Upper lobe of left lung (tissue), 6 donors: ENCODE results near the gene DNAJC25. TPM values are rescaled to one million over a fixed set of nuclear protein-coding genes. Genes with fewer than 3 reads are reported as not detected.
A peak's percentile ranks its signal among the peaks of the same experiment; 100 is the strongest.

ENCODE experiments used
- ATAC-seq, 2 donors: fragments of 200-7000 bp; cut with Tn5 transposase; one replicate each; pipeline ENCODE4 v1.9.1; 2022; ENCODE audit warnings: mild to moderate bottlenecking in 2 of 2, moderate library complexity in 2 of 2; ENCODE audit not compliant: low FRiP score in 2 of 2
- DNase-seq, 2 donors: peaks; one replicate each; pipeline ENCODE4 v3.0.0-alpha.2; 2019 to 2020
- H3K27ac ChIP-seq, 4 donors: fragments of 200-600 bp; sonication (generic); one replicate each; pipeline ENCODE4 v1.5.1; 2016 to 2019
- H3K27me3 ChIP-seq, 4 donors: fragments of 200-600 bp; sonication (generic); one replicate each; pipeline ENCODE4 v1.5.1; 2017 to 2019
- H3K36me3 ChIP-seq, 4 donors: fragments of 200-600 bp; sonication (generic); one replicate each; pipeline ENCODE4 v1.5.1; 2016 to 2019
- H3K4me1 ChIP-seq, 4 donors: fragments of 200-600 bp; sonication (generic); one replicate each; pipeline ENCODE4 v1.5.1; 2018 to 2019
- H3K4me3 ChIP-seq, 4 donors: fragments of 200-600 bp; sonication (generic); one replicate each; pipeline ENCODE4 v1.5.1; 2017 to 2019; ENCODE audit warnings: mild to moderate bottlenecking in 2 of 4, moderate library complexity in 1 of 4
- H3K9me3 ChIP-seq, 4 donors: fragments of 200-600 bp; sonication (generic); one replicate each; pipeline ENCODE4 v1.5.1; 2018 to 2019
- CTCF ChIP-seq, 6 experiments: fragments of 450-650 bp in 4 of 6; fragments of 200-600 bp in 2 of 6; sonication (generic) in 2 of 6; IDR thresholded peaks; one replicate each; pipeline ENCODE4 v1.5.1; 2016 to 2019; ENCODE audit warnings: antibody characterized with exemption in 6 of 6
- EP300 ChIP-seq, 4 donors: sonication (generic); formaldehyde crosslinking; IDR thresholded peaks; one replicate each; pipeline ENCODE4 v1.5.1; 2017; ENCODE audit warnings: antibody characterized with exemption in 4 of 4, control low read depth in 2 of 4
- POLR2A ChIP-seq, 4 donors: fragments of 450-650 bp; IDR thresholded peaks; one replicate each; pipeline ENCODE4 v1.5.1; 2016 to 2017; ENCODE audit warnings: antibody characterized with exemption in 4 of 4, mild to moderate bottlenecking in 2 of 4
- POLR2AphosphoS5 ChIP-seq, 2 donors: sonication (generic); formaldehyde crosslinking; IDR thresholded peaks; one replicate each; pipeline ENCODE4 v1.5.1; 2017; ENCODE audit warnings: antibody characterized with exemption in 2 of 2
- WGBS, 2 donors: methylation state at CpG; one replicate each; pipeline ENCODE4 v1.1.5; 2017 to 2018; 5-methylcytosine and 5-hydroxymethylcytosine counted together
- total RNA-seq, 6 donors: library from RNA; depleted of rRNA in 4 of 6; stranded (reverse); fragments of >200 nt in 4 of 6; gene quantifications; one replicate each; pipeline versions ENCODE4 v1.1.0 to v1.2.1, GENCODE V29; 2016 to 2021
- donor health status: DM: no; HTN: no; CAD: no; lungs with moderate emphysema.
- donor health status: DM: no; HTN: yes; CAD: no; lungs with severe emphysema.

DNAJC25 gene
- total RNA-seq, 6 donors from 2014 or later: 4.5 to 12.2 (median 7.2) TPM

- WGBS, 2 donors: 50 to 52% methylated on average over 3 of the region's 3 CpGs
- H3K27me3 ChIP-seq: no peaks in the 10 kb centered on the region
- H3K4me3 ChIP-seq: no peak overlapping the region
- H3K36me3 ChIP-seq: no peaks in the 10 kb centered on the region
- peak in 1 of 2 donors; percentile 64 for ATAC-seq
- no peak for TF ChIP-seq EP300 (IDR thresholded peaks at IDR 0.05)
- TF ChIP-seq POLR2AphosphoS5 (IDR thresholded peaks at IDR 0.05): peak; percentile 48 to 66
- no peaks in the 10 kb centered on the region for H3K9me3 ChIP-seq
- H3K27ac ChIP-seq: peak overlapping the region in 1 of 4 donors; percentile 17
- DNase-seq: peak in 1 of 2 donors; percentile 78
- H3K4me1 ChIP-seq: peaks cover 0 to 5% (median 1%) of the 10 kb centered on the region in 4 donors
These were observed 8.5 kb upstream of the DNAJC25 start for GRCh38 chr9:111622626-111623025.

GRCh38 chr9:111627260-111627963 lies 3.7 kb upstream of the DNAJC25 start:
- Histone ChIP-seq H3K4me1 (peaks cover 5 to 15% (median 12%) of the 10 kb centered on the region in 4 donors), H3K27ac (no peak overlapping the region), H3K9me3 (no peaks in the 10 kb centered on the region), H3K36me3 (no peaks in the 10 kb centered on the region), H3K4me3 (no peak overlapping the region), H3K27me3 (no peaks in the 10 kb centered on the region)
- 53 to 69% methylated on average over 6 to 7 of the region's 7 CpGs for WGBS, 2 donors
- DNase-seq (no peak), ATAC-seq (no peak)
- TF ChIP-seq EP300 (IDR thresholded peaks at IDR 0.05): no peak
- TF ChIP-seq POLR2AphosphoS5 (IDR thresholded peaks at IDR 0.05): no peak
- TF ChIP-seq POLR2A (IDR thresholded peaks at IDR 0.05): no peak
- no peak for TF ChIP-seq CTCF (IDR thresholded peaks at IDR 0.05)

DNA sequence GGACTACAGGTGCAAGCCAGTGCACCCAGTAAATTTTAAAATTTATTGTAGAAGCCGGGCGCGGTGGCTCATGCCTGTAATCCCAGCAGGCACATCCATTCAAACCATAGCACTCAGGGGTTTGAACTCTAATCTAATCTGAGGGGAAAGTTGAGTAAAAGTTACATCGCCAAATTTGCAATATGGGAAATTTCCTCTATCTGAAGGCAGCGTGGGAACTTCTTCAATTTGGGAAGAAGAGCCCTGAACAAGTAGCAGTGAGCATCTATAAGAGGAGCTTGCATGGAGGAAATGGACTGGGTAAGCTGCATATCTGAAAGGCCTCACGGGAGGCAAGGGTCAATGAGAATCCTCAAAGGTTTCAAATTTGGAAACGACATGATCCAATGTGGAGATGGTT lies 2.7 kb upstream of the DNAJC25 start:
- TF ChIP-seq CTCF (IDR thresholded peaks at IDR 0.05): no peak
- no peak for TF ChIP-seq EP300 (IDR thresholded peaks at IDR 0.05)
- TF ChIP-seq POLR2A (IDR thresholded peaks at IDR 0.05): no peak
- TF ChIP-seq POLR2AphosphoS5 (IDR thresholded peaks at IDR 0.05): no peak
- DNase-seq (no peak), ATAC-seq (no peak)
- no peaks in the 10 kb centered on the region for H3K27me3 ChIP-seq
- H3K4me3 ChIP-seq: no peak overlapping the region
- no peaks in the 10 kb centered on the region for H3K9me3 ChIP-seq
- 77 to 97% methylated on average over 7 of the region's 7 CpGs for WGBS, 2 donors
- no peak overlapping the region for H3K27ac ChIP-seq
- peaks cover 5 to 25% (median 21%) of the 10 kb centered on the region in 4 donors for H3K4me1 ChIP-seq
- no peaks in the 10 kb centered on the region for H3K36me3 ChIP-seq

DNA sequence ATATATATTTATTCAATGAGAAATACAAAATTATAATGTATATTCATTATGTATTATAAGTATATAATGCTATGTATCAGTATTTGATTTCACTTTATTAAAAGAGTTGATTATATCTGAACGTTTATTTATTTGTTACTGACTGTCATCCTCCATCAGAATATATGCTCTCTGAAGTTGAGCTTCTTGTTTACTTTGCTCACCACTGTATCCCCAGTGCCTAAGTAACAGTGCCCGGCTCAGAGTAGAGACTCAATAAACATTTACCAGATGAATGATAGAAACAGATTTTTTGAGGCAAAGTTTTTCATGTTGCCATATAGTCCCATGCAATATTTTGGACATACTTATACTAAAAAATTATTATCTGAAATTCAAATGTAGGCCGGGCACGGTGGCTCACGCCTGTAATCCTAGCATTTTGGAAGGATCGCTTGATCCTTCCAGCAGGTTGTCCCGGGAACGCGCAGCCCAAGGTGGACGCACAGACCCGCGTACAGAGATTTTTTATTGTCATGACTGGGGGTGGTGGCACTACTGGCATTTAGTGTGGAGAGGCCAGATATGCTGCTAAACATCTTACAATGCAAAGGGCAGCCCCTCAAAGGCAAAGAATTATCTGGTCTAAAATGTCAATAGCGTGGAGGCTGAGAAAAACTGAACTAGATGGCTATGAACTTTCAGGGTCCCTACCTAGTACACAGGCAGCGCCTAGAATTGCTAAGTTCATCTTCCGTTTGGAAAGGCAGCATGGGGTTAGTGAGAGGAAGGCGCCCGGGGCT lies 761 bp upstream of the DNAJC25 start:
- WGBS, 2 donors: 10 to 17% methylated on average over 13 to 17 of the region's 17 CpGs

More for the DNA sequence above, 761 bp upstream of the DNAJC25 start:
- Histone ChIP-seq H3K4me1 (peaks cover 10 to 40% (median 28%) of the 10 kb centered on the region in 4 donors), H3K36me3 (no peaks in the 10 kb centered on the region), H3K4me3 (peak overlapping the region; percentile 41 to 86 (median 77)), H3K27ac (peak overlapping the region; percentile 89 to 95 (median 91)), H3K27me3 (no peaks in the 10 kb centered on the region), H3K9me3 (no peaks in the 10 kb centered on the region)
- ATAC-seq: peak; percentile 20 to 64
- no peak for DNase-seq
- TF ChIP-seq EP300 (IDR thresholded peaks at IDR 0.05) (no peak), CTCF (IDR thresholded peaks at IDR 0.05) (no peak), POLR2AphosphoS5 (IDR thresholded peaks at IDR 0.05) (no peak), POLR2A (IDR thresholded peaks at IDR 0.05) (no peak)
